NCI-H510A treated with DMSO at 0.1 percent for 48 hours (cell line): ENCODE data around the gene BPIFB4.

Experiments
- DNase-seq: peaks from one replicate; lab custom pipeline; 2025; lab: John Stamatoyannopoulos, UW

The BPIFB4 gene

GRCh38 chr20:33062105-33062824, 17.2 kb upstream of the BPIFB4 start:
- no peak for DNase-seq

- DNase-seq, result no peak
These were observed 16.7 kb upstream of the BPIFB4 start for GRCh38 chr20:33062825-33063149.

- no peak for DNase-seq
These were observed 16.2 kb upstream of the BPIFB4 start for GRCh38 chr20:33063271-33063670.

- DNase-seq, result no peak
These were observed 14.7 kb upstream of the BPIFB4 start for GRCh38 chr20:33064572-33065287.

- no peak for DNase-seq
These were observed 13.7 kb upstream of the BPIFB4 start for GRCh38 chr20:33065785-33066184.

- no peak for DNase-seq
These were observed 11.6 kb upstream of the BPIFB4 start for GRCh38 chr20:33067806-33068205.

- DNase-seq, result no peak
These were observed 11.0 kb upstream of the BPIFB4 start for GRCh38 chr20:33068251-33068939.

- no peak for DNase-seq
These were observed 9.8 kb upstream of the BPIFB4 start for GRCh38 chr20:33069673-33070072.

- DNase-seq, result no peak
These were observed 9.1 kb upstream of the BPIFB4 start for GRCh38 chr20:33070111-33071053.

- no peak for DNase-seq
These were observed 8.2 kb upstream of the BPIFB4 start for GRCh38 chr20:33071198-33071597.

GRCh38 chr20:33072362-33072761, 7.1 kb upstream of the BPIFB4 start:
- no peak for DNase-seq

- no peak for DNase-seq
These were observed 6.6 kb upstream of the BPIFB4 start for GRCh38 chr20:33072813-33073212.

- DNase-seq, result no peak
These were observed 4.8 kb upstream of the BPIFB4 start for GRCh38 chr20:33074675-33075074.

GRCh38 chr20:33075281-33075680, 4.2 kb upstream of the BPIFB4 start:
- no peak for DNase-seq

GRCh38 chr20:33076662-33077372, 2.6 kb upstream of the BPIFB4 start:
- DNase-seq, result no peak

- no peak for DNase-seq
These were observed 2.1 kb downstream of the BPIFB4 start for GRCh38 chr20:33081411-33082154.

GRCh38 chr20:33082546-33082945, 3.1 kb downstream of the BPIFB4 start:
- no peak for DNase-seq

GRCh38 chr20:33083544-33084340, 4.3 kb downstream of the BPIFB4 start:
- DNase-seq, result no peak

- DNase-seq, result no peak
These were observed 5.3 kb downstream of the BPIFB4 start for GRCh38 chr20:33084722-33085121.
